Gastroesophageal sphincter (tissue), 3 donors: Measurements from ENCODE around the gene CIBAR2.

ENCODE experiments used
- POLR2A ChIP-seq, 2 donors: fragments of 450-650 bp; IDR thresholded peaks; one replicate each; pipeline ENCODE4 v1.6.1; 2017; ENCODE audit warnings: antibody characterized with exemption in 2 of 2, mild to moderate bottlenecking in 2 of 2, moderate library complexity in 1 of 2
- TF ChIP-seq, protein P1 (sequence below), 4 experiments: fragments of 200-600 bp in 2 of 4; fragments of 450-650 bp in 2 of 4; sonication (generic) in 1 of 4; IDR thresholded peaks; one replicate each; pipeline ENCODE4 v1.5.1; 2017 to 2019; ENCODE audit warnings: antibody characterized with exemption in 4 of 4, mild to moderate bottlenecking in 2 of 4, moderate library complexity in 2 of 4

DNA sequence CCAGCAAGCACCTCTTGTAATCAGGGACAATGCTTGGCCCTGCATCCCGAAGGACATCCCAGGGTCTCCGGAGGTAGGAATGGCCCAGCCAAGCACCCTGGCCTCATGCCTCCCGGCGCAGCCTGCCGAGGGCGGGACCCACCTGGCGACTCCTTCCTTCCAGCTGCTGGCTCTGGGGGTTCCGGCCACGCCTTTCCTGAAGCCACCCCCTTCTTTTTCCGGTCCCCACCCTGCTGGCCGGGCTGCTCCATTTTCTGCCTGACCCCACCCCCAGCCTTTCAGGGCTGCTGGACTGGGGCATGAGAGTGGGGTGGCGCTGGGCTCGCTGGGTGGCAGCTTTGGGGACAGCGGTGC is 22.5 kb upstream of the CIBAR2 start:
- TF ChIP-seq, protein P1, sequence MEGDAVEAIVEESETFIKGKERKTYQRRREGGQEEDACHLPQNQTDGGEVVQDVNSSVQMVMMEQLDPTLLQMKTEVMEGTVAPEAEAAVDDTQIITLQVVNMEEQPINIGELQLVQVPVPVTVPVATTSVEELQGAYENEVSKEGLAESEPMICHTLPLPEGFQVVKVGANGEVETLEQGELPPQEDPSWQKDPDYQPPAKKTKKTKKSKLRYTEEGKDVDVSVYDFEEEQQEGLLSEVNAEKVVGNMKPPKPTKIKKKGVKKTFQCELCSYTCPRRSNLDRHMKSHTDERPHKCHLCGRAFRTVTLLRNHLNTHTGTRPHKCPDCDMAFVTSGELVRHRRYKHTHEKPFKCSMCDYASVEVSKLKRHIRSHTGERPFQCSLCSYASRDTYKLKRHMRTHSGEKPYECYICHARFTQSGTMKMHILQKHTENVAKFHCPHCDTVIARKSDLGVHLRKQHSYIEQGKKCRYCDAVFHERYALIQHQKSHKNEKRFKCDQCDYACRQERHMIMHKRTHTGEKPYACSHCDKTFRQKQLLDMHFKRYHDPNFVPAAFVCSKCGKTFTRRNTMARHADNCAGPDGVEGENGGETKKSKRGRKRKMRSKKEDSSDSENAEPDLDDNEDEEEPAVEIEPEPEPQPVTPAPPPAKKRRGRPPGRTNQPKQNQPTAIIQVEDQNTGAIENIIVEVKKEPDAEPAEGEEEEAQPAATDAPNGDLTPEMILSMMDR (IDR thresholded peaks at IDR 0.05), result no peak
- no peak for TF ChIP-seq POLR2A (IDR thresholded peaks at IDR 0.05)
